ENCODE measurements around the gene SEL1L3.
"Not testable (repeated sequence)": the region's sequence is repeated elsewhere in the genome, so short reads cannot be mapped to it uniquely, and the experiment has no call there.

The SEL1L3 gene

DNA sequence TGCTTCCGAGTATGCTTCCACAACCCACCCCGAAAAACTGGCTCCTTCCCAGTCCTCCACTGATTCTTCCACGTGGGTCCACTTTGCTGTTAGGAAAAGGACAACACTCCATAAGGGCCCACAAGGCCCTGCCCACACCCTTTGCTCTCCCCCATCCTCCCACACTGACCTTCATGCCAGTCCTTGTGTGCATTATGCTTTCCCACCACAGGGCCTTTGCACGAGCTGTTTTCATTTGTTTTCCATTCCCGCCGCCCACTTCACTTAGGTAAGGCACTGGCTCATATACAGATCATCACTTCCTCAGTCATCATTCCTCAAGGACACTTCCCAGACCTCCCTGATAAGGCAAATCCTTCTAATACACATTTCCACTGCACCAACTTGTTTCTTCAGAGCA, 16.8 kb upstream of the SEL1L3 start:
- DNase-seq = no peak

GRCh38 chr4:25879091-25879584, 16.4 kb upstream of the SEL1L3 start:
- no peak for DNase-seq

- DNase-seq = no peak
These were observed 15.9 kb upstream of the SEL1L3 start for GRCh38 chr4:25878676-25879075.

- DNase-seq = no peak
These were observed 12.5 kb upstream of the SEL1L3 start for GRCh38 chr4:25875281-25875745.

DNA sequence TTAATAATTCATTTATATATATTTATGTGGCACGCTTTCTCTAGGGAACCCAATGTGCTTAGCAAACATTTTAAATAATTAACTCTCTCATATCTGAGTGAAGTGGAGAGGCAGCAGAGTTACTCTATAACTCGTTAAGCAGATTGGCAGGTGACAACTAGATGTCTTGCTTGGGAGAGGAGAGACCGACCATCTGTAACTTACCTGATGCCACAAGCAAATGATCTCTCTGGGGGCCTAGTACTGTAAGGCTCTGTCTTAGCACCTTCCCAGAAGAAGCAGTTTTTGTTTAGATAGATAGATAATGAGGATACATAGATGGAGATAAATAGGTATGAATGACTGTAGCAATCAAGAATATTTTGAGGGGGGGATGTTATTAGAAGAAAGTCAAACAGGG, 11.9 kb upstream of the SEL1L3 start:
- DNase-seq = no peak

DNA sequence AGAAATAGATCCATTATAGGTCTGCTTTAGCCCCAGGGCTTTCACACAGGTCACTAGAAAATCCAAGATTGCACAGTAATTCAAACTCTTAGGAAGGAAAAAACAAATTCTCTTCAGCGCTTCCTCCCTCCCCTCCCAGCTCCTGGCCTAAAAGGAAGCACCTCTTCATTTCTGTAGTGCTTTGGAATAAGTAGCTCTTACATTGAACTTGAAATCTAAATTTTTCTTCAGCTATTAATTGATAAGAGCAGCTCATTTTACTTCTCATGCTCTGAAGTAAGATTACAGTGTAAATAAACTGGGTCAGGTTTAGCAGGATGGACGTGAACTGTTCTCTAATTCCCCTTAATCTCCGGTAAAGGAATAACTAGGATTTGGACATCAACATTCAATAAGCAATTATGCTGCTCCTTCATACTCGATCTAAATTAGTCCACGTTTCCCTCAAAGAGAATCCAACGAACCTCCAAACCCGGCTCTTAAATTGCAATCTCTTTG, 10.9 kb upstream of the SEL1L3 start:
- no peak for DNase-seq

DNA sequence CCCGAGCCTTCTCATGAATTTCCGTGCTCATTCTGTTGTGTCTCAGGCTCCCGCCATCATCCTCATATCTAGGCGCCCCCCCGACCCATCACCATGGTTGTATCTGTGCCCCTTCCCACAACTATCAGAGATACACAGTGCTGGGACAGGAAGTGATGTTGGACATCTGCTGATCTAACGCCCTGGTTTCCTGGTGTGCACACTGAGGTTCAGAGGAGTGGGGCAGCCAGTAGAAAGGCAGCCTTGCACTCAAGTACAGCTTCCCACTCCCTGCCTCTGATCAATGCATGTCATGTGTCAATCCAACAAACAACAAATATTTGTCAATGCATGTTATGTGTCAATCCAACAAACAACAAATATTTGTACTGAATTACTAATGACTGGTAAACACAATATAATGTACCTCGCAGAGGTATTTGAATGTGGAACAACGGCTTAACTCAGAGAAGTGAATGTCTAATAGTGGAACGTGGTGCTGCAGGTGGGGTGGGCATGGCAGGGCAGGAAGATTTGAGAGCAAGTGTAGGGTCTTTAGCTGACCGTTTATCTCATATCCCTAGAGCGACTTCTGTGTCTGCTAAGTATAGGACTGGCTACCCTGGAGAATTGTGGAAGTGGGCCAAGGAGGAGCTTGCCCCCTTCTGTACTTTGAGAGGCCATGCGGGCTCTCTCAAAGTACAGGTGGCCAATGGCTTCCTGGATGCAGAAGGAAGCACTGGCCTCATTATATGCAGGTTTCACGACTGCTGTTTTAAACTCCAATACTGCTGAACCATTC, 10.3 kb upstream of the SEL1L3 start:
- DNase-seq = no peak

DNA sequence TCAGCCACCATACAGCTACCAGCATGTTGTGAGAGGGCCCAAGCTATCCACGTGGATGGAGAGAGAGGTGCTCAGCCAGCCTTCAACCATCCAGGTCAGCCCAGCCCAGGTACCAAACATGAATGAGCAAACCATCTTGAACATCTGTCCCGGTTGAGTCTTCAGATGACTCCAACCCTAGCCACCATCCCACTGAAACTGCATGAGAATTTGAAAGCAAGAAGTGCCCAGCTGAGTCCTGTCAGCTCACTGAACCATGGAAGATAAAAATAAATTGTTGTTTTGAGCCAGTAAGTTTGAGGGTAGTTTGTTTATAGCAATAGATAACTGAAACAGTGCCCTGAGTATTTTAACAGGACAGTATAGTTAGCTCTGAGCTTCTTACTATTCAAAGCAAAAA, 7.3 kb upstream of the SEL1L3 start:
- no peak for DNase-seq

DNA sequence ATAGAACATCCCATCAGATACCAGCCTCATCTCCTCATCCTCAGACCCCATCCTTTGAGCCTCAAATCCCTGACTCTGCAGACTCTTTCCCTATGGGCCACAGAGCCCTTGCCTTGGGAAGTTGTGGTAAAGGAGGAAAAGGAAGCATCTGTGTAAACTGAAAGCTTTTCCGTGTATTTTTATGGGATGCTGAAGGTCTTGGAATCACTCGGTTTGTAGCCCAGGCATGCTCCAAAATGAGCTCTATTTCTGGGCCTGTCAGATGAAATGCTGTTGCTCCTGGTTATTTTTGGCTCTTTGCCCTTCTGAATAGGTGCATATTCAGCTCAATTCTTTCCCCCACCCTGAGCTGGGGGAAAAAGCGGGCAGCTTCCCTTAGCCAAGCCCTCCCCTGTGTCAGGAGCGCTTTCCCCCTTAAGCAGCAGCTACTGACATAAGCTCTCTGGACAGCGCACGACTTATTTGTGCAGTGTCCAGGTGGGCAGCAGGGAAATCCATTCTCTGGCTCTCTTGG, 5.0 kb upstream of the SEL1L3 start:
- DNase-seq = no peak

- not testable (repeated sequence) for DNase-seq
These were observed 3.6 kb upstream of the SEL1L3 start for GRCh38 chr4:25866401-25866800.

DNA sequence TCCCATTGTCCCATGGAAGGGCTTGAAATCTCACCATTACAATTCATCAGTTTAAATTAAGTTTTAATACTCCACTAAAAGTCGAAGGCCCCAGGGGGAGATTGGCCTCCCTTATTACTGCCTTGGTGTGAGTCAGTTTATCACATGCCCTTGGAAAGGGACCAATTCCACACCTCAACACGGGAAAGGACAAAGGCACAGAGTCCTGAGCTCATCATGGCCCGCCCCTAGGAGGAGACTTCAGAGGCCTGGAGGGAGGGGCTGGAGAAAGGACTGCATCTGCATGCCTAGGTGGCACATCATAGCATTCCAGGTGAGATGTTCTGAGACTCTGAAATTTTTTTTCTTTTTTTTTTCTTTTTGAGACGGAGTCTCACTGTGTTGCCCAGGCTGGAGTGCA, 2.8 kb upstream of the SEL1L3 start:
- no peak for DNase-seq

DNA sequence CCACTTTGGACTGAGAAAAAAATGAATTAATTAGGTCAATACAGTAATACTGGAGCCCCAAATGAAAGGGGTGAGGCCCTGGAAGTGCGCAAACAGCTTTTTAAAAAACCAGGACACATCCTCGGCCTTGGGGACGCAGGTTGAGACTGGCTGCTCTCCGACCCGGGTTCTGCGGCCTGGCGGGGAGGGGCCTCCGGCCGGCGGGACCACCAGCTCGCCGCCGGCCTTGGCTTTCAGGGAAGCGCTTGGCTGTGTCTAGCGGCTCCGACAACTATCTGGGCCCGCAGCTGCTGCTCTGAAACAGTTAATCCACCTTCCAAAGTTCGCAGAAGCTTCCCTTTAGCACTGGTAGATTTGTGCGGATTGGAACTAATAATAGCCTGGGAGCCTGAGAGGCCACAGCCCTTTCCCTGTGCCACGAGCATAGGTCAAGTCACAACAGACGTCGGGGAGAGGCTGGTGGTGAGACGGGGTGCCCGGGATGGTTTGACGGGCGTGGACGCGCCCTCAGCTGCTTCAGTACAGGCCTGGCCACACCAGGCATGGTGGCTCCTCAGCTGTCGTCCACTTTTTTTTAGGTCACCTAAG, 1.1 kb upstream of the SEL1L3 start:
- no peak for DNase-seq

DNA sequence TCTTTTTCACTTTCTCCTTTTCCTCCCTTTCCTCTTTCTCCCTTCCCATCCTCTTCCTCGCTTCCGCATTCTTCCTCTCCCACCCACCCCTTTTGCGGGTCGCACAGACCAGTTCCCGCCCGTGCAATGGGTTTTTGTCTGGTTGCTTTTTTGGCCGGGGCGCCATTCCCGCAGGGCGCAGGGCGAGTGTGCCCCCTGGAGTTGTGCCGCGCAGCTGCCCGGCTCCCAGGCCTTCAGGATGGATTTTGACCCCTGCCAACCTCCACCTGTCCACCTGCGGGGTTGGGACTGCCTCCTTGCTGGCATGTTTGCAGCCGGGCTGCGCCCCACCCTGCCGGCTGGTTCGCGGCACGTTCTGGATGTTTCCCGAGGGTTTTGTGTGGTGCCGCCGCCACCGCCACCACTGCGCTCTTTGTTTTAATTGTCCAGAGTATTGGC, 578 bp upstream of the SEL1L3 start:
- peak in 1 of 5 donors; percentile 17 for DNase-seq

DNA sequence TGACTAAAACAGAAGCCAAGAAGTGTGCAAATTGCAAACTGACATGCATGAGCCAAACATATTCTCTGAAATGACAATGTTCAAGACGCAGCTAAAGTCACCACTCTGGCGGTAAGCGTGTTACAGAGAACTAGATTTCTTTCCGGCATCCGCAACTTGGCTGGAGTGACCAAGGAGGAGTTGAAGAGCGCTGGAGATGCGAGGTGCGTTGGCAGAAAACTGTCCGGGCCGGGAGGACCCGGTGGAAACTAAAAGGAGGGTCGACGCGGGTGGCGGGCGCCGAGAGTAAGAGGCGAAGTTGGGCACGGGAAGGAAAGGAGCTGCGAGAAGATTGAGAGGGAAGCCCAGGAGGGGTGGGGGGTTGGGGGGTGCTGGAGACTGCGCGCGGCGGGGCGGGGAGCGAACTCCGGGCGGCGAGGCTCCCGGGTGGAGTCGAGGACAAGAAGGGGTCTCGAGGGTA, 807 bp downstream of the SEL1L3 start:
- peak in 2 of 5 donors; percentile 18 to 70 for DNase-seq

GRCh38 chr4:25861280-25861950, 1.4 kb downstream of the SEL1L3 start:
- no peak for DNase-seq

- DNase-seq = no peak
These were observed 2.1 kb downstream of the SEL1L3 start for GRCh38 chr4:25860586-25861279.

- peak in 3 of 5 donors; percentile 25 to 82 (median 40) for DNase-seq
These were observed 3.2 kb downstream of the SEL1L3 start for GRCh38 chr4:25859429-25860148.

DNA sequence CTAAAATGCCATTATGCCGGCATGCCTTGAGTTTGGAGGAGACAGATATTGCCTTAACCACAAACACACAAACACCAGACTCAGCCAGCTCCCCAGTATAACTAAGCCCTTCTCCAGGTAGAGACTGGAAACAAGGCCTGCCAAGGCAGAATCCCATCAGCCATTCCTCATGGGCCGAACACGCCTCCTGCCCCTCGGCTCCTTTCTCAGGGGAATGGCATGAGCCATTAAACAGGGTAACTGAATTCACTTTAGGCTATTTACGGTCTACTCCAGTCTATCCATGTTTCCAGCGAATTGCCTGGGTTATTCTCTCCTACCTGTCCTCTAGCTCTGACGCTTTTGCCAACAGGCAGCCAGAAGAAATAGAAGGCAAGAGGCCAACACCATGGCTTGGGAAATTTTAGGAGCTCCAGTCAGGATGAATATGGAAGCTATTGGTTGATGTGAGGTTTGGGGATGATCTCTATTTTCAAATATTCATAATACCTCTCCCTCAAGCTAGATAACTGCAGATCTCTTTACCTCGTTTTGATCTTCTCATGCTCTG, 4.9 kb downstream of the SEL1L3 start:
- DNase-seq = no peak

DNA sequence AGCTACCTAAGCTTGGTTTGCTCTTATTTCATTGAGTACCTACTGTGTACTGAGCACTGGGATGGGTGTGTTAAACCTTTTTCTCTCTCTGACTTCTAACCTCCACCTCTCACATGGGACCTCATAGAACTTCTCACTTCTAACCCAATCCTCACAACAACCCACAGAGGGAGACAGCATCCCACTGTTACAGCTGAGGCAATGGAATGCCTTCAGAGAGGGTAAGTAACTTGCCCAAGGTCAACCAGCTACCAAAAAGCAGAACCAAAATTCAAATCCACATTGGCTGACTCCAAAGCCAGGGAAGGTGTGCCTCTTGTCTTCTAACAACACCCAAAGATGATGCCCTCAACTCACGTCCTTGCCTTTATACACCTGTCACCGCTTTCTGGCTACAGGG, 5.4 kb downstream of the SEL1L3 start:
- no peak for DNase-seq

DNA sequence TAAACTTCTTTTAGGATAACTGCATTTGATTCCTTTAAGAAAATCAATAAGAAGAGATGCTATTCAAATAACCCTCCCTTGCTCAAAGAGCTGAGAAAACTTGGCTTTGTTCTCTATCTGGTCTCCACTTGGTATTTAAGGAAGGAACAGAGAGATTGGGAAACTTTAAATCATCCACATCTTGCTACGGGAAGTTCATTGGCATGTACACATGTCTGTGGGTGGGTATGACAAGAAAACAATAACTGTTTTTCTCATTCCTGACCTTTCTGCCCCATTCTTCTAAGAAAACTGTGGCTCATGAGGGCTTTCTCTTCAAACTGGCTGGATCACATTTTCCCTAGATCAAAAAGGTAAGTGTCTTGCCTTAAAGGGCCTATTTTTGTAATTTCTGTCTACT, 6.0 kb downstream of the SEL1L3 start:
- no peak for DNase-seq

DNA sequence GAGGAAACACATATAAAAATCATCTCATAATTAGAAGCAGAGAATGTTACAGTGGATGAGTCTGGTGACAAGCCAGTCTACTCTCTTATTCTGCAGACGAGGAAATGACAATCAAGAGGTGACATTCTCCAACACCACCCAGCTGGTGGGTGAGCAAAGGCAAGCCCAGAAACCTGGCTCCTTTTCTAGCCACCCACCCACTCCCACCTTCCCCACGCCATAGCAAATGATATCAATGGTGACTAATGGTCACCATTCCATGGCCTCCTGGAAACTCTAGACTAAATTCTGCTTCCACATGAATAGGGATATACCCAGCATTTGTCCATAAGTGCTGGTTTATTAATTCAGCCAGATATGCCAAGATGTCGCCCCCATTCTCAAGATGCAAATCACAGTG, 10.7 kb downstream of the SEL1L3 start:
- DNase-seq = no peak

- no peak for DNase-seq
These were observed 15.5 kb downstream of the SEL1L3 start for GRCh38 chr4:25847329-25847728.

Measured in T-helper 1 cell (primary cell).